Neural progenitor cell (in vitro differentiated cells): Measurements from ENCODE around the gene PABPC1L2A. TPM values are rescaled to one million over a fixed set of nuclear protein-coding genes. Genes with fewer than 3 reads are reported as not detected.
"Not testable (repeated sequence)": the region's sequence is repeated elsewhere in the genome, so short reads cannot be mapped to it uniquely, and the experiment has no call there.

Source experiments
- DNase-seq: peaks from one replicate; pipeline ENCODE4 v3.0.0-alpha.2; 2016; ENCODE audit warnings: low spot score
- H2AFZ ChIP-seq: fragments of 200-600 bp; sonication (generic); replicated peaks from 2 replicates; pipeline ENCODE4 v1.6.1; 2016; ENCODE audit warnings: antibody characterized with exemption
- H3F3A ChIP-seq: fragments of 200-600 bp; sonication (generic); 2 replicates; pipeline ENCODE4 v1.6.1; 2016; ENCODE audit warnings: antibody characterized with exemption, low read depth
- H3K27ac ChIP-seq: fragments of 200-600 bp; sonication (generic); 2 replicates; pipeline ENCODE4 v1.5.1; 2016; ENCODE audit warnings: mild to moderate bottlenecking
- H3K27me3 ChIP-seq: fragments of 200-600 bp; sonication (generic); 2 replicates; pipeline ENCODE4 v1.6.1; 2016; ENCODE audit warnings: mild to moderate bottlenecking, moderate library complexity
- H3K36me3 ChIP-seq: fragments of 200-600 bp; sonication (generic); 2 replicates; pipeline ENCODE4 v1.5.1; 2016
- H3K4me1 ChIP-seq: fragments of 200-600 bp; sonication (generic); 2 replicates; pipeline ENCODE4 v1.6.1; 2016; ENCODE audit warnings: mixed run types
- H3K4me2 ChIP-seq: fragments of 200-600 bp; sonication (generic); 2 replicates; pipeline ENCODE4 v1.6.1; 2016
- H3K4me3 ChIP-seq: fragments of 200-600 bp; sonication (generic); 2 replicates; pipeline ENCODE4 v1.5.1; 2016
- H3K79me2 ChIP-seq: fragments of 200-600 bp; sonication (generic); 2 replicates; pipeline ENCODE4 v1.6.1; 2016; ENCODE audit warnings: low read depth
- H3K9ac ChIP-seq: fragments of 200-600 bp; sonication (generic); 2 replicates; pipeline ENCODE4 v1.6.1; 2016
- H3K9me3 ChIP-seq: fragments of 200-600 bp; sonication (generic); 2 replicates; pipeline ENCODE4 v1.5.1; 2016; ENCODE audit warnings: low read depth
- H4K20me1 ChIP-seq: fragments of 200-600 bp; sonication (generic); 2 replicates; pipeline ENCODE4 v1.6.1; 2016; ENCODE audit warnings: low read depth
- H3K27ac Mint-ChIP-seq: 3 replicates; pipeline ENCODE4 v1.8.0; 2021; ENCODE audit warnings: mixed read lengths
- H3K27me3 Mint-ChIP-seq: 2 replicates; pipeline ENCODE4 v1.8.0; 2022; ENCODE audit warnings: low read depth, mild to moderate bottlenecking, inconsistent platforms, moderate library complexity, mixed read lengths; ENCODE audit not compliant: insufficient read depth
- H3K36me3 Mint-ChIP-seq: 3 replicates; pipeline ENCODE4 v1.8.0; 2021; ENCODE audit warnings: mixed read lengths
- H3K4me1 Mint-ChIP-seq: 3 replicates; pipeline ENCODE4 v1.8.0; 2021; ENCODE audit warnings: mixed read lengths
- H3K4me3 Mint-ChIP-seq: 3 replicates; pipeline ENCODE4 v1.8.0; 2021; ENCODE audit warnings: mild to moderate bottlenecking, moderate library complexity, mixed read lengths
- H3K9me3 Mint-ChIP-seq: 3 replicates; pipeline ENCODE4 v1.8.0; 2020; ENCODE audit warnings: mixed read lengths
- CTCF ChIP-seq: fragments of 200-600 bp; sonication (generic); IDR thresholded peaks from 2 replicates; pipeline ENCODE4 v1.5.1; 2017; ENCODE audit warnings: antibody characterized with exemption, mild to moderate bottlenecking
- EZH2 ChIP-seq: fragments of 200-600 bp; sonication (generic); IDR thresholded peaks from 2 replicates; pipeline ENCODE4 v1.6.1; 2017; ENCODE audit warnings: antibody characterized with exemption, mild to moderate bottlenecking, moderate library complexity
- EZH2phosphoT487 ChIP-seq: fragments of 200-600 bp; sonication (generic); IDR thresholded peaks from 2 replicates; pipeline ENCODE4 v1.6.1; 2017; ENCODE audit warnings: antibody characterized with exemption
- total RNA-seq: library from RNA; depleted of rRNA; stranded (reverse); fragments of >200 nt; gene quantifications from 2 replicates; pipeline ENCODE4 v1.2.3, GENCODE V29; 2015; ENCODE audit warnings: low replicate concordance

PABPC1L2A gene
- total RNA-seq, 1 donor from 2014 or later, result 0.77 TPM

GRCh38 chrX:73069365-73070035, 9.8 kb downstream of the PABPC1L2A start:
- Histone ChIP-seq H3K36me3 (no peaks in the 10 kb centered on the region), H3K4me1 (no peaks in the 10 kb centered on the region), H2AFZ (no peak overlapping the region), H3K4me2 (no peak overlapping the region), H3F3A (no peaks in the 10 kb centered on the region), H3K27ac (no peak overlapping the region), H3K9me3 (peaks cover 6% of the 10 kb centered on the region), H4K20me1 (no peaks in the 10 kb centered on the region), H3K27me3 (peaks cover 29% of the 10 kb centered on the region), H3K79me2 (no peaks in the 10 kb centered on the region), H3K4me3 (no peak overlapping the region), H3K9ac (no peak overlapping the region)
- Mint-ChIP-seq H3K4me1 (no peaks in the 10 kb centered on the region), H3K9me3 (peaks cover 7% of the 10 kb centered on the region), H3K27me3 (peaks cover 5% of the 10 kb centered on the region), H3K4me3 (no peak overlapping the region), H3K27ac (no peak overlapping the region), H3K36me3 (no peaks in the 10 kb centered on the region)
- DNase-seq, result no peak
- no peak for TF ChIP-seq CTCF
- TF ChIP-seq EZH2, result no peak
- no peak for TF ChIP-seq EZH2phosphoT487

GRCh38 chrX:73068467-73069364, 10.6 kb downstream of the PABPC1L2A start:
- DNase-seq, result no peak
- no peak overlapping the region for H3K4me3 Mint-ChIP-seq

GRCh38 chrX:73067761-73068466, 11.4 kb downstream of the PABPC1L2A start:
- not testable (repeated sequence) for H3K79me2 ChIP-seq, H3F3A ChIP-seq, H3K4me3 ChIP-seq, H3K36me3 ChIP-seq, H3K27me3 Mint-ChIP-seq, H3K4me3 Mint-ChIP-seq, H3K27ac Mint-ChIP-seq, DNase-seq, H3K9me3 Mint-ChIP-seq, H3K4me1 Mint-ChIP-seq, H3K4me2 ChIP-seq, H3K9me3 ChIP-seq, H3K27ac ChIP-seq, H3K4me1 ChIP-seq, H3K36me3 Mint-ChIP-seq, H3K9ac ChIP-seq, H2AFZ ChIP-seq, H4K20me1 ChIP-seq
- peaks cover 13% of the 10 kb centered on the region for H3K27me3 ChIP-seq

More at GRCh38 chrX:73068467-73069364, 10.6 kb downstream of the PABPC1L2A start:
- Histone ChIP-seq H4K20me1 (no peaks in the 10 kb centered on the region), H3K4me2 (no peak overlapping the region), H3K36me3 (no peaks in the 10 kb centered on the region), H3K27me3 (peaks cover 21% of the 10 kb centered on the region), H3K79me2 (no peaks in the 10 kb centered on the region), H3K9ac (no peak overlapping the region), H3K9me3 (peaks cover 6% of the 10 kb centered on the region), H3K4me3 (no peak overlapping the region), H2AFZ (no peak overlapping the region), H3K4me1 (no peaks in the 10 kb centered on the region), H3K27ac (no peak overlapping the region), H3F3A (no peaks in the 10 kb centered on the region)
- no peaks in the 10 kb centered on the region for H3K36me3 Mint-ChIP-seq
- H3K4me1 Mint-ChIP-seq, result no peaks in the 10 kb centered on the region
- H3K27ac Mint-ChIP-seq, result no peak overlapping the region
- H3K9me3 Mint-ChIP-seq, result peaks cover 7% of the 10 kb centered on the region
- peaks cover 5% of the 10 kb centered on the region for H3K27me3 Mint-ChIP-seq
- TF ChIP-seq EZH2phosphoT487 (no peak), CTCF (no peak), EZH2 (no peak)
